ENCODE results near the gene EWSR1.

The EWSR1 gene

GRCh38 chr22:29306835-29307595 lies 38.9 kb downstream of the EWSR1 start:
- DNase-seq (ENCODE audit: low read depth) = no peak

- no peak for DNase-seq (ENCODE audit: low read depth)
These were observed 39.6 kb downstream of the EWSR1 start for GRCh38 chr22:29307596-29308147.

GRCh38 chr22:29308148-29308790 lies 40.2 kb downstream of the EWSR1 start:
- no peak for DNase-seq (ENCODE audit: low read depth)

GRCh38 chr22:29308791-29309262 lies 40.8 kb downstream of the EWSR1 start:
- peak; percentile 33 for DNase-seq (ENCODE audit: low read depth)

- DNase-seq (ENCODE audit: low read depth) = no peak
These were observed 41.4 kb downstream of the EWSR1 start for GRCh38 chr22:29309332-29310064.

GRCh38 chr22:29310065-29310862 lies 42.2 kb downstream of the EWSR1 start:
- no peak for DNase-seq (ENCODE audit: low read depth)

GRCh38 chr22:29310863-29311339 lies 42.8 kb downstream of the EWSR1 start:
- peak; percentile 81 for DNase-seq (ENCODE audit: low read depth)

- no peak for DNase-seq (ENCODE audit: low read depth)
These were observed 43.6 kb downstream of the EWSR1 start for GRCh38 chr22:29311464-29312217.

- DNase-seq (ENCODE audit: low read depth) = no peak
These were observed 44.4 kb downstream of the EWSR1 start for GRCh38 chr22:29312218-29313125.

- no peak for DNase-seq (ENCODE audit: low read depth)
These were observed 45.1 kb downstream of the EWSR1 start for GRCh38 chr22:29313126-29313575.

GRCh38 chr22:29313576-29314466 lies 45.8 kb downstream of the EWSR1 start:
- no peak for DNase-seq (ENCODE audit: low read depth)

GRCh38 chr22:29314537-29315285 lies 46.6 kb downstream of the EWSR1 start:
- no peak for DNase-seq (ENCODE audit: low read depth)

- DNase-seq (ENCODE audit: low read depth) = no peak
These were observed 47.4 kb downstream of the EWSR1 start, which contains the start of gene RASL10A for GRCh38 chr22:29315286-29316140. Gene RASL10A (minus strand): TSS chr22:29315697. CDS start chr22:29315246, 451 bp downstream.

- no peak for DNase-seq (ENCODE audit: low read depth)
These were observed 48.2 kb downstream of the EWSR1 start for GRCh38 chr22:29316141-29316828.

GRCh38 chr22:29317827-29318454 lies 49.9 kb downstream of the EWSR1 start:
- no peak for DNase-seq (ENCODE audit: low read depth)

- no peak for DNase-seq (ENCODE audit: low read depth)
These were observed 51.0 kb downstream of the EWSR1 start for GRCh38 chr22:29319072-29319471.
